HEK293T (cell line): ENCODE data around the gene TAF6L.

ENCODE experiments used
- ARNT ChIP-seq: fragments of 450-650 bp; IDR thresholded peaks from 2 replicates; pipeline ENCODE4 v1.6.1; 2017; ENCODE audit warnings: mild to moderate bottlenecking
- FOXA1 ChIP-seq: fragments of 450-650 bp; IDR thresholded peaks from 2 replicates; pipeline ENCODE4 v1.6.1; 2016; ENCODE audit warnings: mild to moderate bottlenecking
- FOXK2 ChIP-seq: fragments of 450-650 bp; IDR thresholded peaks from 2 replicates; pipeline ENCODE4 v1.6.1; 2016; ENCODE audit warnings: mild to moderate bottlenecking
- HDGF ChIP-seq: fragments of 450-650 bp; IDR thresholded peaks from 2 replicates; pipeline ENCODE4 v1.6.1; 2017; ENCODE audit warnings: antibody characterized with exemption, borderline replicate concordance
- L3MBTL2 ChIP-seq: fragments of 450-650 bp; conservative IDR thresholded peaks from 2 replicates; pipeline ENCODE4 v1.6.1; 2016; ENCODE audit warnings: mild to moderate bottlenecking
- SP1 ChIP-seq: fragments of 450-650 bp; IDR thresholded peaks from 2 replicates; pipeline ENCODE4 v1.6.1; 2017
- TARDBP ChIP-seq: fragments of 450-650 bp; IDR thresholded peaks from 2 replicates; pipeline ENCODE4 v1.6.1; 2016
- ZNF384 ChIP-seq: fragments of 450-650 bp; IDR thresholded peaks from 2 replicates; pipeline ENCODE4 v1.6.1; 2016

- TF ChIP-seq ARNT: no peak
- no peak for TF ChIP-seq TARDBP
- no peak for TF ChIP-seq SP1
- no peak for TF ChIP-seq ZNF384
- no peak for TF ChIP-seq HDGF
- TF ChIP-seq FOXK2: no peak
- no peak for TF ChIP-seq L3MBTL2
- no peak for TF ChIP-seq FOXA1
Measured at GRCh38 chr11:62777389-62777788, 6.2 kb downstream of the TAF6L start.
